T follicular helper cell (primary cell): ENCODE results near the gene SNAI1.

ENCODE experiments used
- DNase-seq: peaks from one replicate; pipeline ENCODE4 v3.0.0-alpha.2; 2020; ENCODE audit warnings: low read depth

The SNAI1 gene

DNA sequence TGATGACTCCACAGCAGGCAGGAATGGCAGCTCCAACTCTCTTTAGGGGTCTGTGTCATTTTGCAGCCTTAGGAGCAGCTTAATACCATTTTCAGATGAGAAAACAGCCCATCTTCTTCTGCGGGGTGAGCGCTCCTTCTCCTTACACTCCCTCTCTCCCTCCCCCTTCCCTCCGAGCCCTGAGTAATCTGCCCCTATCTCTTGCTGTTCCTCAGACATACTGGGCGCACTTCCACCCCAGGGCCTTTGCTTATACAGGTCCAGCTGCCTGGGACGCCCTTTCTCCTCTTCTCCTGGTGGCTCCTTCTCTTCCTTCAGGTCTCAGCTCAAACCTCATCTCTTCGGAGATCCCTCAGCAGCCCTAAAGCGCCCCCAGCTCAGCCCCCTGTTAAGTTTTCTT, 54.8 kb downstream of the SNAI1 start:
- DNase-seq = no peak

DNA sequence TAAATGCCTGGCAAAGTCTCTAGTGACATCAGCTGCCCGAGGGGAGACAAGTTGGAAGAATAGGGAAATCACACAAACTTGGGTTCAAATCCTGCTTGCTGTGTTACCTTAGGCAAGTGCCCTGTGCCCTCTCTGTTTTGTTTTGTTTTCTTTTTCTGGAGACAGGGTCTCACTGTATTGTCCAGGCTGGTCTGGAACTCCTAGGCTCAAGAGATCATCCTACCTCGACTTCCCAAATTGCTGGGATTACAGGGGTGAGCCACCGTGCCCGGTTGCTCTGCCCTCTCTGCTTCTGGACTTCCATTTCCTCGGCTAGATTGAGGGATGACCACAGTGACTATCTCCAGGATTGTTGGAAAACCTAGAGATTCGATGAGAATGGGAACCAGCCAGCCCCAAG, 55.4 kb downstream of the SNAI1 start:
- no peak for DNase-seq
